D721Med (cell line): ENCODE data around the gene CHM.
"Not testable (repeated sequence)": the region's sequence is repeated elsewhere in the genome, so short reads cannot be mapped to it uniquely, and the experiment has no call there.

Experiments used
- DNase-seq: peaks from one replicate; pipeline ENCODE4 v3.0.0; 2011; ENCODE audit warnings: low spot score; ENCODE audit not compliant: insufficient read length
- FAIRE-seq: peaks from 2 replicates; lab custom pipeline; 2011; peaks lifted over from hg19 to GRCh38; lab: Jason Lieb, UNC
- TF ChIP-seq, protein P1 (sequence below): IDR thresholded peaks from 2 replicates; pipeline ENCODE4 v1.5.1; 2012; ENCODE audit warnings: mild to moderate bottlenecking, control low read depth; ENCODE audit not compliant: insufficient read depth; ENCODE audit errors: missing control alignments

The CHM gene

DNA sequence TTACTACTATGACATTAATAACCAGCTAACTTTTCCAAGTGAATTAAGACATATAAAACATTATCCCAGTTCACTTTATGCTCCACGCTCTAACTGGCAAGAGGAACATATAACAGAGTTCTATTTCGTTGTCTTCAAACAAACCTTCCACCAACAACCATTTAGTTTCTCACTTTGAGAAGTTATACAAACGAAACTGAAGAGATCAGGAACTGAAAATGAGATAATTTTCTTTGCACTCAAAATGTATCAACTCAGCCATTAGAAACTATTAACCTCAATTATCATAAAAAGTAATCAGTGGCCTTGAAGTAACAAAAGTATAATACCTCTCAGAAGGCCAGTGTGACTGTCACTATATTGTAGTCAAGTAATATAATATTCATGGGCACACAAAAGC, 70.1 kb downstream of the CHM start:
- DNase-seq (no peak), FAIRE-seq (no peak)
- TF ChIP-seq, protein P1, sequence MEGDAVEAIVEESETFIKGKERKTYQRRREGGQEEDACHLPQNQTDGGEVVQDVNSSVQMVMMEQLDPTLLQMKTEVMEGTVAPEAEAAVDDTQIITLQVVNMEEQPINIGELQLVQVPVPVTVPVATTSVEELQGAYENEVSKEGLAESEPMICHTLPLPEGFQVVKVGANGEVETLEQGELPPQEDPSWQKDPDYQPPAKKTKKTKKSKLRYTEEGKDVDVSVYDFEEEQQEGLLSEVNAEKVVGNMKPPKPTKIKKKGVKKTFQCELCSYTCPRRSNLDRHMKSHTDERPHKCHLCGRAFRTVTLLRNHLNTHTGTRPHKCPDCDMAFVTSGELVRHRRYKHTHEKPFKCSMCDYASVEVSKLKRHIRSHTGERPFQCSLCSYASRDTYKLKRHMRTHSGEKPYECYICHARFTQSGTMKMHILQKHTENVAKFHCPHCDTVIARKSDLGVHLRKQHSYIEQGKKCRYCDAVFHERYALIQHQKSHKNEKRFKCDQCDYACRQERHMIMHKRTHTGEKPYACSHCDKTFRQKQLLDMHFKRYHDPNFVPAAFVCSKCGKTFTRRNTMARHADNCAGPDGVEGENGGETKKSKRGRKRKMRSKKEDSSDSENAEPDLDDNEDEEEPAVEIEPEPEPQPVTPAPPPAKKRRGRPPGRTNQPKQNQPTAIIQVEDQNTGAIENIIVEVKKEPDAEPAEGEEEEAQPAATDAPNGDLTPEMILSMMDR = no peak

DNA sequence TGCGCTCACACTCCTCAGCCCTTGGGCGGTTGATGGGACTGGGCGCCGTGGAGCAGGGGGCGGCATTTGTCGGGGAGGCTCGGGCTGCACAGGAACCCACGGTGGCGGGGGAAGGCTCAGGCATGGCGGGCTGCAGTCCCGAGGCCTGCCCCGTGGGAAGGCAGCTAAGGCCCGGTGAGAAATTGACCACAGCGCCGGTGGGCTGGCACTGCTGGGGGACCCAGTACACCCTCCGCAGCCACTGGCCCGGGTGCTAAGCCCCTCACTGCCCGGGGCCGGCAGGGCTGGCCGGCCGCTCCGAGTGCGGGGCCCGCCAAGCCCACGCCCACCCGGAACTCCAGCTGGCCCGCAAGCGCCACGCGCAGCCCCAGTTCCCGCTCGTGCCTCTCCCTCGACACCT, 75.0 kb downstream of the CHM start:
- not testable (repeated sequence) for DNase-seq, FAIRE-seq

DNA sequence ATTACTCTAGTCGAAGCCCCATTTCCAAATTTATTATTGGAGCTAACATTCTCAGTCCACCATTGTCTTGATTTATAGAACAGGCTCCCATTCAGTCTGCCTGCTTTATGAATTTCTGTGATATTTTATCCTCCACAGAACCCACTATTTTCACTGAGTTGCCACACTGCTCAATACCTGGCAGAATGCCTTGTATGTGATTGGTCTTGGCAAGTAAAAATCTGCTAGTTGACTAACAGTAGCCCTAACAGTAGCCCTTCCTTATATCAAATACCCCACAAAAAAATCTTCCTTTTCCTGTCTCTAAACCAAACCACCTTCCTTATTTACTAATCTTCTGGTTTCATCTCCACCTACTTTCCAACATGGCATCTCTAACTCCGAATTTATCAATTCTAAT, 82.6 kb downstream of the CHM start:
- TF ChIP-seq, protein P1 = no peak
- FAIRE-seq (no peak), DNase-seq (no peak)

DNA sequence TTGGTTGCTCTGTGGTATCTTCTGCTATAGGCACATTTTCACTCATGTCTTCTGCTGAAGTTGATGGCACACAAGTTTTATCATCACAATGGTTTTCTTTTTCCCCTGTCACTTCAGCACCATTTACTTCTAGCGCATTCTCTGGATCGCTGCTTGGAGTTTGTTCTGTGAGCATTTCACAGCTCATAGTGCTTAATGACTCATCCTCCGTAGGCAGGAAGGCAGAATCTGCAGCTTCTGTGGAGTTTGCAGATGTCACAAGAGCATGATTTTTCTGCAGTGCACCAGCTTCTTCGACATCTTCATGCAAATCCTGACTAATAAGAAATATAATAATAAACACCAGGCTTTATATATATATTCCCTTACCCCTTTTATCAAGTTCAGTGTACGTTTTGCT, 83.6 kb downstream of the CHM start:
- TF ChIP-seq, protein P1 = no peak
- DNase-seq (no peak), FAIRE-seq (no peak)

- no peak for FAIRE-seq
- DNase-seq = no peak
- TF ChIP-seq, protein P1 = no peak
Observed at GRCh38 chrX:85955510-85955909, 91.8 kb downstream of the CHM start.

GRCh38 chrX:85944751-85945150, 102.6 kb downstream of the CHM start:
- not testable (repeated sequence) for FAIRE-seq, DNase-seq

DNA sequence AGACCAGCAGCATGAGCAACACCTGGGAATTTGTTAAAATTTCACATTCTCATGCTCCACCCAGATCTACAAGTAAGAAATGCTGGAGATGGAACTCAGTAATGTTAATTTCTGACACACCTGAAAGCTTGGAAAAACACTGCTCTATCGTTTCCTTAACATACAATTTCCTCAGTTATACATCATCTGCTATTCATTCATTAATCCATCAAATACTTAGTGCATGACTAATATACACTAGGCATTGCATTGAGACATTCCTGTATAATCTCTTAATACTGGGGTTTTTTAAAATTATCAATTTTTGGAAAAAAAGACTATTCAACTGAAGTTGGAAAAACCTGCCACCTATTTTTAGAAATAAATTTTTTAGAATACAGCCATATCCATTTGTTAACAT, 106.1 kb downstream of the CHM start:
- DNase-seq (no peak), FAIRE-seq (no peak)
- TF ChIP-seq, protein P1 = no peak

DNA sequence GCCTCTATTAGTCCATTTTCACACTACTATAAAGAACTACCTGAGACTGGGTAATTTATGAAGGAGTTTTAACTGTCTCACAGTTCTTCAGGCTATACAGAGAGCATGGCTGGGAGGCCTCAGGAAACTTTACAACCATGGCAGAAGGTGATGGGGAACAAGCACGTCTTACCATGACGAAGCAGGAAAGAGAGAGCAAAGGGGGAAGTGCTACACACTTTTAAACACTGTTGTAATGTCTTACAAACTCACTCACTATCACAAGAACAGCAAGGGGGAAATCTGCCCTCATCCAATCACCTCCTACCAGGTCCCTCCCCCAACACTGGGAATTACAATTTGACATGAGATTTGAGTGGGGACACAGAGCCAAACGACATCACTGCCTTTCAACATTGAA, 107.4 kb downstream of the CHM start:
- FAIRE-seq, DNase-seq: not testable (repeated sequence)

DNA sequence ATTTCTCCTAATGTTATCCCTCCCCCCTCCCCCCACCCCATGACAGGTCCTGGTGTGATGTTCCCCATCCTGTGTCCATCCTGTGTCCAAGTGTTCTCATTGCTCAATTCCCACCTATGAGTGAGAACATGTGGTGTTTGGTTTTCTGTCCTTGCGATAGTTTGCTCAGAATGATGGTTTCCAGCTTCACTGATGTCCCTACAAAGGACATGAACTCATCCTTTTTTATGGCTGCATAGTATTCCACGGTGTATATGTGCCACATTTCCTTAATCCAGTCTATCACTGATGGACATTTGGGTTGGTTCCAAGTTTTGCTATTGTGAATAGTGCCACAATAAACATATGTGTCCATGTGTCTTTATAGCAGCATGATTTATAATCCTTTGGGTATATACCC, 113.0 kb downstream of the CHM start:
- not testable (repeated sequence) for DNase-seq, FAIRE-seq
